ENCODE results near the gene MACROD2. TPM values are rescaled to one million over a fixed set of nuclear protein-coding genes. Genes with fewer than 3 reads are reported as not detected.

MACROD2 gene
- total and polyA plus RNA-seq, 2 experiments from 2014 or later: 2.8 to 4.3 TPM

- H3K9me3 Mint-ChIP-seq: no peaks in the 10 kb centered on the region
- H3K4me3 ChIP-seq: no peak overlapping the region
- H3K4me3 Mint-ChIP-seq: no peak overlapping the region
- peaks cover 3% of the 10 kb centered on the region for H3K27me3 Mint-ChIP-seq (ENCODE audit: insufficient read depth, low read depth, poor library complexity)
- H2AFZ ChIP-seq: no peak overlapping the region
- H3K36me3 ChIP-seq (ENCODE audit: insufficient read depth): no peaks in the 10 kb centered on the region
- no peaks in the 10 kb centered on the region for H3F3A ChIP-seq (replicated peaks; ENCODE audit: low read depth)
- H3K4me1 ChIP-seq (ENCODE audit: insufficient read depth): 0 out of 2 replicates have a peak, but pooled peaks cover 7% of the 10 kb centered on the region
- peaks cover 15% of the 10 kb centered on the region; the same call in 1 of the 2 replicates for H3K9me2 ChIP-seq (ENCODE audit: insufficient read depth)
- no peaks in the 10 kb centered on the region for H3K27me3 ChIP-seq (ENCODE audit: insufficient read depth)
- H3K4me1 Mint-ChIP-seq: peaks cover 18% of the 10 kb centered on the region
- no peaks in the 10 kb centered on the region for H3K79me2 ChIP-seq (replicated peaks; ENCODE audit: insufficient read depth)
- H3K27ac ChIP-seq (ENCODE audit: low read depth): no peak overlapping the region
- H3K4me2 ChIP-seq: no peak overlapping the region
- H4K20me1 ChIP-seq (replicated peaks; ENCODE audit: insufficient read depth): no peaks in the 10 kb centered on the region
- H3K27ac Mint-ChIP-seq: no peak overlapping the region
- TF ChIP-seq JUNB (IDR thresholded peaks at IDR 0.05; ENCODE audit: unreplicated experiment) (no peak), POLR2AphosphoS5 (IDR thresholded peaks at IDR 0.05; ENCODE audit: low read depth) (no peak), NANOG (IDR thresholded peaks at IDR 0.05; ENCODE audit: borderline replicate concordance) (no peak), CREB1 (CRISPR knock-in tag; IDR thresholded peaks at IDR 0.05; ENCODE audit: low read depth) (no peak), REST (IDR thresholded peaks at IDR 0.05; ENCODE audit: unreplicated experiment) (no peak), ZNF331 (CRISPR knock-in tag; IDR thresholded peaks at IDR 0.05; ENCODE audit: low read depth) (no peak), CTCF (conservative IDR thresholded peaks at IDR 0.05; ENCODE audit: low read depth in 2 of 2) (no peak), EZH2 (IDR thresholded peaks at IDR 0.05; ENCODE audit: low read depth, unreplicated experiment) (no peak), EZH2phosphoT487 (IDR thresholded peaks at IDR 0.05; ENCODE audit: unreplicated experiment) (no peak), ZNF114 (CRISPR knock-in tag; IDR thresholded peaks at IDR 0.05) (no peak), STAT1 (IDR thresholded peaks at IDR 0.05; ENCODE audit: unreplicated experiment) (no peak)
- TF ChIP-seq, protein P1, sequence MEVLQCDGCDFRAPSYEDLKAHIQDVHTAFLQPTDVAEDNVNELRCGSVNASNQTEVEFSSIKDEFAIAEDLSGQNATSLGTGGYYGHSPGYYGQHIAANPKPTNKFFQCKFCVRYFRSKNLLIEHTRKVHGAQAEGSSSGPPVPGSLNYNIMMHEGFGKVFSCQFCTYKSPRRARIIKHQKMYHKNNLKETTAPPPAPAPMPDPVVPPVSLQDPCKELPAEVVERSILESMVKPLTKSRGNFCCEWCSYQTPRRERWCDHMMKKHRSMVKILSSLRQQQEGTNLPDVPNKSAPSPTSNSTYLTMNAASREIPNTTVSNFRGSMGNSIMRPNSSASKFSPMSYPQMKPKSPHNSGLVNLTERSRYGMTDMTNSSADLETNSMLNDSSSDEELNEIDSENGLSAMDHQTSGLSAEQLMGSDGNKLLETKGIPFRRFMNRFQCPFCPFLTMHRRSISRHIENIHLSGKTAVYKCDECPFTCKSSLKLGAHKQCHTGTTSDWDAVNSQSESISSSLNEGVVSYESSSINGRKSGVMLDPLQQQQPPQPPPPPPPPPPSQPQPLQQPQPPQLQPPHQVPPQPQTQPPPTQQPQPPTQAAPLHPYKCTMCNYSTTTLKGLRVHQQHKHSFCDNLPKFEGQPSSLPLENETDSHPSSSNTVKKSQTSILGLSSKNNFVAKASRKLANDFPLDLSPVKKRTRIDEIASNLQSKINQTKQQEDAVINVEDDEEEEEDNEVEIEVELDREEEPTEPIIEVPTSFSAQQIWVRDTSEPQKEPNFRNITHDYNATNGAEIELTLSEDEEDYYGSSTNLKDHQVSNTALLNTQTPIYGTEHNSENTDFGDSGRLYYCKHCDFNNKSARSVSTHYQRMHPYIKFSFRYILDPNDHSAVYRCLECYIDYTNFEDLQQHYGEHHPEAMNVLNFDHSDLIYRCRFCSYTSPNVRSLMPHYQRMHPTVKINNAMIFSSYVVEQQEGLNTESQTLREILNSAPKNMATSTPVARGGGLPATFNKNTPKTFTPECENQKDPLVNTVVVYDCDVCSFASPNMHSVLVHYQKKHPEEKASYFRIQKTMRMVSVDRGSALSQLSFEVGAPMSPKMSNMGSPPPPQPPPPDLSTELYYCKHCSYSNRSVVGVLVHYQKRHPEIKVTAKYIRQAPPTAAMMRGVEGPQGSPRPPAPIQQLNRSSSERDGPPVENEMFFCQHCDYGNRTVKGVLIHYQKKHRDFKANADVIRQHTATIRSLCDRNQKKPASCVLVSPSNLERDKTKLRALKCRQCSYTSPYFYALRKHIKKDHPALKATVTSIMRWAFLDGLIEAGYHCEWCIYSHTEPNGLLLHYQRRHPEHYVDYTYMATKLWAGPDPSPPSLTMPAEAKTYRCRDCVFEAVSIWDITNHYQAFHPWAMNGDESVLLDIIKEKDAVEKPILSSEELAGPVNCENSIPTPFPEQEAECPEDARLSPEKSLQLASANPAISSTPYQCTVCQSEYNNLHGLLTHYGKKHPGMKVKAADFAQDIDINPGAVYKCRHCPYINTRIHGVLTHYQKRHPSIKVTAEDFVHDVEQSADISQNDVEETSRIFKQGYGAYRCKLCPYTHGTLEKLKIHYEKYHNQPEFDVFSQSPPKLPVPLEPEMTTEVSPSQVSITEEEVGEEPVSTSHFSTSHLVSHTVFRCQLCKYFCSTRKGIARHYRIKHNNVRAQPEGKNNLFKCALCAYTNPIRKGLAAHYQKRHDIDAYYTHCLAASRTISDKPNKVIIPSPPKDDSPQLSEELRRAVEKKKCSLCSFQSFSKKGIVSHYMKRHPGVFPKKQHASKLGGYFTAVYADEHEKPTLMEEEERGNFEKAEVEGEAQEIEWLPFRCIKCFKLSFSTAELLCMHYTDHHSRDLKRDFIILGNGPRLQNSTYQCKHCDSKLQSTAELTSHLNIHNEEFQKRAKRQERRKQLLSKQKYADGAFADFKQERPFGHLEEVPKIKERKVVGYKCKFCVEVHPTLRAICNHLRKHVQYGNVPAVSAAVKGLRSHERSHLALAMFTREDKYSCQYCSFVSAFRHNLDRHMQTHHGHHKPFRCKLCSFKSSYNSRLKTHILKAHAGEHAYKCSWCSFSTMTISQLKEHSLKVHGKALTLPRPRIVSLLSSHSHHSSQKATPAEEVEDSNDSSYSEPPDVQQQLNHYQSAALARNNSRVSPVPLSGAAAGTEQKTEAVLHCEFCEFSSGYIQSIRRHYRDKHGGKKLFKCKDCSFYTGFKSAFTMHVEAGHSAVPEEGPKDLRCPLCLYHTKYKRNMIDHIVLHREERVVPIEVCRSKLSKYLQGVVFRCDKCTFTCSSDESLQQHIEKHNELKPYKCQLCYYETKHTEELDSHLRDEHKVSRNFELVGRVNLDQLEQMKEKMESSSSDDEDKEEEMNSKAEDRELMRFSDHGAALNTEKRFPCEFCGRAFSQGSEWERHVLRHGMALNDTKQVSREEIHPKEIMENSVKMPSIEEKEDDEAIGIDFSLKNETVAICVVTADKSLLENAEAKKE (CRISPR knock-in tag; IDR thresholded peaks at IDR 0.05): no peak
- TF ChIP-seq, protein P2, sequence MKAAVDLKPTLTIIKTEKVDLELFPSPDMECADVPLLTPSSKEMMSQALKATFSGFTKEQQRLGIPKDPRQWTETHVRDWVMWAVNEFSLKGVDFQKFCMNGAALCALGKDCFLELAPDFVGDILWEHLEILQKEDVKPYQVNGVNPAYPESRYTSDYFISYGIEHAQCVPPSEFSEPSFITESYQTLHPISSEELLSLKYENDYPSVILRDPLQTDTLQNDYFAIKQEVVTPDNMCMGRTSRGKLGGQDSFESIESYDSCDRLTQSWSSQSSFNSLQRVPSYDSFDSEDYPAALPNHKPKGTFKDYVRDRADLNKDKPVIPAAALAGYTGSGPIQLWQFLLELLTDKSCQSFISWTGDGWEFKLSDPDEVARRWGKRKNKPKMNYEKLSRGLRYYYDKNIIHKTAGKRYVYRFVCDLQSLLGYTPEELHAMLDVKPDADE (IDR thresholded peaks at IDR 0.05): no peak
- DNase-seq (ENCODE audit: low spot score): no peak
- H3K36me3 Mint-ChIP-seq (ENCODE audit: low read depth): no peaks in the 10 kb centered on the region; the same call in 2 of the 3 replicates
- ATAC-seq: no peak
These were observed 770.0 kb downstream of the MACROD2 start for GRCh38 chr20:14765370-14765701.

All from GM23338 (cell line).